Stimulated activated CD4-positive, alpha-beta T cell treated with anti-CD3 and anti-CD28 coated beads, TNF-alpha, amount 100 ng/mL, for 4 hours (primary cell): ENCODE measurements around the gene TOR1AIP1.
"Not testable (repeated sequence)": the region's sequence is repeated elsewhere in the genome, so short reads cannot be mapped to it uniquely, and the experiment has no call there.

Experiments
- DNase-seq, 3 experiments: peaks; one replicate each; pipeline ENCODE4 v3.0.0-alpha.2; 2020; ENCODE audit warnings: low read depth in 3 of 3

TOR1AIP1 gene, protein sequence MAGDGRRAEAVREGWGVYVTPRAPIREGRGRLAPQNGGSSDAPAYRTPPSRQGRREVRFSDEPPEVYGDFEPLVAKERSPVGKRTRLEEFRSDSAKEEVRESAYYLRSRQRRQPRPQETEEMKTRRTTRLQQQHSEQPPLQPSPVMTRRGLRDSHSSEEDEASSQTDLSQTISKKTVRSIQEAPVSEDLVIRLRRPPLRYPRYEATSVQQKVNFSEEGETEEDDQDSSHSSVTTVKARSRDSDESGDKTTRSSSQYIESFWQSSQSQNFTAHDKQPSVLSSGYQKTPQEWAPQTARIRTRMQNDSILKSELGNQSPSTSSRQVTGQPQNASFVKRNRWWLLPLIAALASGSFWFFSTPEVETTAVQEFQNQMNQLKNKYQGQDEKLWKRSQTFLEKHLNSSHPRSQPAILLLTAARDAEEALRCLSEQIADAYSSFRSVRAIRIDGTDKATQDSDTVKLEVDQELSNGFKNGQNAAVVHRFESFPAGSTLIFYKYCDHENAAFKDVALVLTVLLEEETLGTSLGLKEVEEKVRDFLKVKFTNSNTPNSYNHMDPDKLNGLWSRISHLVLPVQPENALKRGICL

DNA sequence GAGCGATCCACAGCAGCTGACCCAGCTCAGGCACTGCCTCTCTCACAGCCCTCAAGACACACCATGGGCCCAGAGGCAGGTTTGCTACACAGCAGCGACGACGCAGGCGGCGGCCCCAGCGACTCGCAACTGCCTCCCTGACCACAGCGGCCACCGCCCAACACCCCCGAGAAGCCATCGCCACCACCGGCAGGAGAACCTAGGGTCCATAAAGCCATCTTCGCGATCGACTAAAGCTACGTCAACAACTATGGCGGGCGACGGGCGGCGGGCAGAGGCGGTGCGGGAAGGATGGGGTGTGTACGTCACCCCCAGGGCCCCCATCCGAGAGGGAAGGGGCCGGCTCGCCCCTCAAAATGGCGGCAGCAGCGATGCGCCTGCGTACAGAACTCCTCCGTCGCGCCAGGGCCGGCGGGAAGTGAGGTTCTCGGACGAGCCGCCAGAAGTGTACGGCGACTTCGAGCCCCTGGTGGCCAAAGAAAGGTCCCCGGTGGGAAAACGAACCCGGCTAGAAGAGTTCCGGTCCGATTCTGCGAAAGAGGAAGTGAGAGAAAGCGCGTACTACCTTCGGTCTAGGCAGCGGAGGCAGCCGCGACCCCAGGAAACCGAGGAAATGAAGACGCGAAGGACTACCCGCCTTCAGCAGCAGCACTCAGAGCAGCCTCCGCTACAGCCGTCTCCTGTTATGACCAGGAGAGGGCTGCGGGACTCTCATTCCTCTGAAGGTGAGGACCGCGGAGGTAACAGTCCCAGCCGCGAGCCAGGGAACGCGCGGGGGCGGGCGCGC is at the start of gene TOR1AIP1:
TOR1AIP1 (plus strand) TSS at position 33 of the 787 bp plus-strand sequence; CDS start at position 251, 218 bp downstream.
- peak; percentile 88 to 95 (median 94) for DNase-seq

DNA sequence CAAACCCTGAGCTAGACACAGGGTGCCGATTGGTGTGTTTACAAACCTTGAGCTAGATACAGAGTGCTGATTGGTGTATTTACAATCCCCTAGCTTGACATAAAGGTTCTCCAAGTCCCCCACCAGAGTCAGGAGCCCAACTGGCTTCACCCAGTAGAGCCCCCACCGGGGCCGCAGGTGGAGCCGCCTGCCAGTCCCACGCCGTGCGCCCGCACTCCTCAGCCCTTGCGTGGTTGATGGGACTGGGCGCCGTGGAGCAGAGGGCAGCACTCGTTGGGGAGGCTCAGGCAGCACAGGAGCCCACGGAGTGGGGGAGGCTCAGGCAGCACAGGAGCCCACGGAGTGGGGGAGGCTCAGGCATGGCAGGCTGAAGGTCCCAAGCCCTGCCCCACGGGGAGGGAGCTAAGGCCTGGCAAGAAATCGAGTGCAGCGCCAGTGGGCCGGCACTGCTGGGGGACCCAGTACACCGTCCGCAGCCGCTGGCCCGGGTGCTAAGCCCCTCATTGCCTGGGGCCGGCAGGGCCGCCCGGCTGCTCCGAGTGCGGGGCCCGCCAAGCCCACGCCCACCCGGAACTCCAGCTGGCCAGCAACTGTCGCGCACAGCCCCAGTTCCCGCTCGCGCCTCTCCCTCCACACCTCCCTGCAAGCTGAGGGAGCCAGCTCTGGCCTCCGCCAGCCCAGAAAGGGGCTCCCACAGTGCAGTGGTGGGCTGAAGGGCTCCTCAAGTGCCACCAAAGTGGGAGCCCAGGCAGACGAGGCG is 45.2 kb upstream of the TOR1AIP1 start:
- not testable (repeated sequence) for DNase-seq

DNA sequence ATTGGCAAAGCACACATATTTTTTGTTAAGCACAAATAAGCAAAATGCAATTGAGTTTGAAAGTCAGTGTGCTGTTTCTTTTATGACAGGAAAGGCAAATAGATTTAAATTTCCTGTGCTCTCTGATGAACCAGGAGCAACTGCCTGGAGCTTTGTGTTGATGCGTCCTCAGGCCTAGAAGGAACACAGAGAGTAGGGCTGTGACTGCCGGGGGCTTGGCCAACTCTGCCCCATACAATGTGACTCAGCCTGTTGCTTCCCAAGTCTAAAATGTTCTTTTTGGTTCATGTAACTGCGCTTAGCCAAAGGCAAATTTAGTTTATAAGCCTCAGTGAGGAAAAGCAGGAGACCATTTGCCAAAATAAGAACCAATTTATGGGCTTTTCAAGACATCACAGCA is 42.0 kb upstream of the TOR1AIP1 start:
- DNase-seq: no peak

DNA sequence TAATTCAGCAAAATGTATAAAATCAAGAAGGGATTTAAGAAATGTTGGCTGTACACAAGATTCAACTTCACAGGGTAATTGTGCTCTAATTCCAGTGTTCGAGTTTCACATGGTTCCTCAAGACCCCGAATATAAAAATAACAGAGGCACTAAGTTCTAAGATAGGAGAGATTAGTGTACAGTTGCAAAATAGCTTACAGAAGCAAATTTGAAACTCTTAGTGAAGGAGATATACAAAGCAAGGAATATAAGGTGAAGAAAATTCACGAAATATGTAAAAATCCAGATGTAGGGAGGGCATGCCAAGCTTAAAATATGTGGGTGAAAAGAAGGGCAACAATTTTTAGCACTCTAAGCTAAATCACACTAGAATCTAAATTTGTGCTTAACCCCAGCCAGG is 33.9 kb upstream of the TOR1AIP1 start:
- no peak for DNase-seq

DNA sequence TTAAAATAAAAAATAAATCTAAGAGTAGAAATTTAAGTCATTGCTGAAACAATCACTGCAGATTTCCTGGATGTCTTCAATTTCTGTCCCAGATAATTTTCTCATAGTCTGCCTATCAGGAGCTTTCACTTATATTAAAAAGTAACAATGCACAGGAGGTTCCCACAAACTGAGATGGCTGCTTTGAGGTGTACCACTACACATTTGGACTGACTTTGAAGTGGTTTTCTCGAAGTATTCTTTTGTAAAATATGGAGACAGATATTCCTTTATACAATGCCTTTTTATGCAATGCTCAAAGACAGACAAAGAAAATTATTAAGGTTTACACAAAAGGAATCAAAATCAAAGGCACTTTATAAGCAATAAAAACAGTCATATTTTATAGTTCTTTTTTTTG is 29.0 kb upstream of the TOR1AIP1 start:
- no peak for DNase-seq

DNA sequence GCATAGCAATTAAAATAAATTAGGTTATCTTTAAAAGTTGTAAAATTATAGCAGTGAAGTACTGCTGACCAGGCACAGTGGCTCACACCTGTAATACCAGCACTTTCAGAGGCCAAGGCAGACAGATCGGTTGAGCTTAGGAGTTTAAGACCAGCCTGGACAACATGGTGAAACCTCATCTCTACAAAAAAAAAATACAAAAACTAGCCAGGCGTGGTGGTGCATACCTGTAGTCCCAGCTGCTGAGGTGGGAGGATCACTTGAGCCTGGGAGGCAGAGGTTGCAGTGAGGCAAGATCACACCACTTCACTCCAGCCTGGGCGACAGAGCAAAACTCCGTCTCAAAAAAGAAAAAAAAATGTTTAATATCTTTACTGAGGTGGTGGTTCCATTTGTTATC is 26.3 kb upstream of the TOR1AIP1 start:
- not testable (repeated sequence) for DNase-seq

DNA sequence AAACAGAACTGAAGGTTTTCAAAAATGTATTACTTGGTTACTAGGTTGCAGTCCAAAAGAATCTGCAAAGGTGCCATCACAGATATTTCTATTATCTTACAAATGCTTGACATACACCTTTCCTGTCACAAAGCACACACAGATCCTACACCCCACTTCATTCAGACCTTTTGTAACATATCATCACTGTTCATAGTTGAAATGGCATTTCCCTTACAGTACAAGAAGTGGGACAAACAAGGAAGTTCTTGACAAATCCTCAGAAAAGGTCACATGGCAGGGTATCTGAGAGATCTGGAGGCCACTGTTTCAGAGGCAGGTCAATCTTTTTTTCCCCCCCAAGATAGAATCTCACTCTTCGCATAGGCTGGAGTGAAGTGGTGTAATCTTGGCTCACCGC is 25.8 kb upstream of the TOR1AIP1 start:
- no peak for DNase-seq

DNA sequence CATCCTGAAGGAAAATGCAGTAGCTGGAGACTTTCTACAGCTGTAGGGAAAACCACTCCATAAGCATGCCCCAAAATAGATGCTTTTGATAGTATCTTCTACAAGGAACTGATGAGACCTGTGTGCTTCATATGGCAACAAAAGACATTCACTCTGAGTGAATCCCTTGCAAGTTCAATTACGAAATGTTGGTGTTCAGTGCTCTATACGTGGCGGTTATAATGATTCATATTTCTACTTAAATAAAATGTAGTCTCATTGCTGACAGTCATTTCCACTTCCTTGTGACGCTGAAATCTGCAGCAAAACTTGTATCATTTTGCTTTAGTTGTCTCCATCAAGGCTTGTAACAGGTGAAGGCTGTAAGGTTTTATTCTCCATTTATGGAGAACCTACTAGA is 25.1 kb upstream of the TOR1AIP1 start:
- no peak for DNase-seq

DNA sequence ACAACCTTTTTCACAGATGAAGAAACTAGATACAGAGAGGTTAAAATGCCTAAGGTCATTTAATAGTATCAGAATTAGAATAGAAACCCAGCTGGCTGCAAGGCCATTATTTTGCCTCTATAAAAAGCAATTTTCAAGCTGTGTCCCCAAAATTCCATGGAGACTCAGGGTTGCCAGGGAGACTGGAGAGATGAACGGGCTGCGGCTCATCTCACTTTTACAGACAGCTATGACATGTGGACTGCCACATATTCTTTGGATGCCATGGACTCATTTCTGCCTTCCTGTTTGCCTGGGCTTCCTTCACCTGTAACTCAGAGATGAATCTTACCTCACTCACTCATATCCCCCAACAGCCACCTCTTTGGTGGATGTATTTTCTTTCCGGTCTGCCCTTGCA is 21.4 kb upstream of the TOR1AIP1 start:
- DNase-seq: no peak

DNA sequence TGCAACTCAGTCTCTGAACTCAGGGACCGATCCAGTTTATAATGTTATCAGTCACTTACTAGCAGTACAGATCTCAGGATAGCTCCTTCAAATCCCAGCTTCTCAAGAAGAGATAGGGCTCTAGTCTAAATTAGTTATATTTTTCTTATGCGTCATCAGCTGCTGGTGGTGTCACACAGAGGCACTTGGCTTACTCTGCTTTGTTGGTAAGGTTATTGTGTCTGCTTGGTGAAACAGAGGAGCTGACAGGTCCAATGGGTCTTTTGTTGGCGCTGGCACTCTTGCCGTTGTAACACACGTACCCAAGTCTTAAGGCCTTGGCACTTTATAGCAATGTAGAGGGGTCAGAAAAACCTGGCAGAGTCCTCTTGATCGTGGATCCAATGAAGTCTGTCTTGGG is 16.7 kb upstream of the TOR1AIP1 start:
- DNase-seq: no peak

DNA sequence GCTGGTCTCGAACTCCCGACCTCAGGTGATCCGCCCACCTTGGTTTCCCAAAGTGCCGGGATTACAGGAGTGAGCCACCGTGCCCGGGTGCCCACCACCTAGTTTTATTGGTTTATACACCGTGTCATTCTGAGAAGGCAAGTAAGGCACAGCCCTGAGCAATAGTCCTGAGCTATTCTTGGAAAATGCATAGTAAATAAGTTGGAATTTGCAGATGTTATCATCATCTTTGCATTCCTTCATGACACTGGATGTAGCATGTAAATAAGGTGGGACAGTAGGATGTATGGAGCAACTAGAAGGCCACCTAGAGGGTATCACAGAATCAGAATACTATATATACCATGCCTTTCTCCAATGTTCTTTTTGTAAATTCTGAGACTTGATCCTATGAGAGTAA is 15.5 kb upstream of the TOR1AIP1 start:
- no peak for DNase-seq

DNA sequence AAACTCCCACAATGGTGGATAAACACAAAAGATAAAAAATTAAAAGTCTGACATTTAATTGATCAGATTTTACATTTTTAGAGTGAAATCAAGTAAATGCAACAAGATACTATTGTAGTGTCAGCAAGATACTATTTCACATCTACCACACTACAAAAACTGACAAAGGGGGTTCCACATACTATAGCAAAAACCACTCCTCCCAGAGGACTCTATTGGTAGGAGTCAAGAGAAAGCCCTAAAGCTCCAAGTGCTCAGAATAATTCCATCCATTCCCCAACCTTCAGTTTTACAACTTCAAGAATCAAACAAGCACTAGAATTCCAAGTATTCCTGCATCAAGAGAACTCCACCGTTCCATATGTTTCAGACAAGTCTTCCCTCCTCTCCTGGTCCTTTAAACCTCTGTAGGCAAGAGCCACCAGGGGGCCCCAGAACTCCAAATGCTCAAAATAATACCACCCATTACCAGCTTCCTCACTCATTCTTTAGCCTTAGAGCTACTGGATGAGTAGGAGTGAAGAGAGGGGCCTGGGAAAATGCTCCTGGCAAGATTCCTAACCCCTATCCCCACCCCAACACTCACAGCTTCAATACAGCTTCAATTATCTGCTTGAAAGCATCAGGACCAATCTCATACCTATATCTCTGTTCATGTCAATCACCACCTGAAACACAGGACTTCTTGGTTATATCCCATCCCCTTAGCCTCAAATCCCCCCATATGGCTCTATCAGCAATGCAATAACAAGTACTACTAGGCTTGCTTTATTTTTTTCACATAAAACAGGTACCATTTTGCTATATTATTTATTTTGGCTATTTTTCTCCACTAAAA is 14.4 kb upstream of the TOR1AIP1 start:
- no peak for DNase-seq

DNA sequence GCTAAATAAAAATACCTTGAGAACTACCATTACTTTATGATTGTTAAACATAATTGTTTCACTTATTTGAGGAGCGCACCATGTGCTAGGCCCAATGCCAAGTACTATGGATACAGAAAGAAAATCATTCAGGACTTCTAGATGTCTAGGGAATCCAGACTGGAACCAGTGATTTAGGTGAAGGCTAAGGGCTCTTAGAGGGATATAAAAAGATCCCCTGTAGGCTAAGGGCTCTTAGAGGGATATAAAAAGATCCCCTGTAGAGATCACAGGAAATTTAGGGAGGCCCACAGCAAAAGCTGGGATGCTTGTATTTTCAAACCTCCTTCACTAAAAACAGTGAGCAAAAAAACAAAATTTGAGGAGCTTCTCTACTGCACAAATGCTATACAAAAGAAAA is 11.2 kb upstream of the TOR1AIP1 start:
- DNase-seq: no peak

DNA sequence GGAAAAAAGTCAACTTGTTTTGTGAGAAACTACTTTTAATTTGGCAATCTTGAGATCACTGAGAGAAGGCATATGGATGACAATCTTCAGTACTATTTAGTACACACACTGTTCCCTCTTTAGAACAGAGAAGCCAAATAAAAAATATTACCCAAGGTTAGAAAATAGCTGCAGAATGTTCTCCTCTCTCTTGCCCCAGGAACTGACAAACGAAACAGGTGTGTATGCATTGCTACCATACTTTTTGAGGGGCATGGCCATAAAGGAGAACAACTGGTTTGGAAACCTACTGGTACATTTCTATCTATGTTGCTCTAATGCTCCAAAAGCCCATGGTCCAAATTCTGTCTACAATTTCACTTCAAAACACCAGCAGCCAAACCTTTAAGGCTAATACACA is 10.1 kb upstream of the TOR1AIP1 start:
- DNase-seq: no peak

DNA sequence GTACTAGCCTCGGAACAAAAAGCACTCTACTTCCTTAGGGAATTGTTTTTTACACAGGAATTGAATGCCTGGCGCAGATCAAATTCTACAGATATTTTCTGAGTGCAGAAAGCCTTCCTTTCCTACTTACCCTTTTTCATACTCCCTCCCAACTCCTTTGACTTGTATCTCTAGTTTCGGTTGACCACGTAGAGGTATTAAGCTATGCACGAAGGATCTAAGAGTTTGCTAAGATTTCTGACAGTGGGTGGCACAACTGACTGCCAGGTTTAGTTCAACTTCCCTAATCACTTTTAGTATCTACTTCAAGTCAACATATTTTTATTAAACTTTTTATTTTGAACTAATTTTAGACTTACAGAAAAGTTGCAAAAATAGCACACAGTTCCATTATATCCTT is 9.5 kb upstream of the TOR1AIP1 start:
- no peak for DNase-seq

DNA sequence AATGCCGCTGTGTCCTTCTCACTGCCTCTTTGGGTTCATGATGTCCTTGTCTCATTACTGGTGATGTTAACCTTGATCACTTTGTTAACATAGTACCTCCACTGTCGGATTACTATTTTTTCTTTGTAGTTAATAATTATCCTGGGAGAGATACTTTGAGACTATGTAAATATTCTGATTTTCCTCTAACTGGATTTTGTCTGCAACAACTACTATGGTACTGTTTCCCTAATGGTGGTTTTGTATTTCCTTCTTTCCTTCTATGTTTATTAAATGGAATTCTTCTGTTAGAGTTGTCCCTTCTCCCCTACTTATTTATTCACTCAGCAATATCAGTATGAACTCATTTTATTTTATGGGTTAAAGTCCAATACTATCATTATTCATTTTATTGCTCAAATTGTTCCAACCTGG is 8.6 kb upstream of the TOR1AIP1 start:
- DNase-seq: no peak

DNA sequence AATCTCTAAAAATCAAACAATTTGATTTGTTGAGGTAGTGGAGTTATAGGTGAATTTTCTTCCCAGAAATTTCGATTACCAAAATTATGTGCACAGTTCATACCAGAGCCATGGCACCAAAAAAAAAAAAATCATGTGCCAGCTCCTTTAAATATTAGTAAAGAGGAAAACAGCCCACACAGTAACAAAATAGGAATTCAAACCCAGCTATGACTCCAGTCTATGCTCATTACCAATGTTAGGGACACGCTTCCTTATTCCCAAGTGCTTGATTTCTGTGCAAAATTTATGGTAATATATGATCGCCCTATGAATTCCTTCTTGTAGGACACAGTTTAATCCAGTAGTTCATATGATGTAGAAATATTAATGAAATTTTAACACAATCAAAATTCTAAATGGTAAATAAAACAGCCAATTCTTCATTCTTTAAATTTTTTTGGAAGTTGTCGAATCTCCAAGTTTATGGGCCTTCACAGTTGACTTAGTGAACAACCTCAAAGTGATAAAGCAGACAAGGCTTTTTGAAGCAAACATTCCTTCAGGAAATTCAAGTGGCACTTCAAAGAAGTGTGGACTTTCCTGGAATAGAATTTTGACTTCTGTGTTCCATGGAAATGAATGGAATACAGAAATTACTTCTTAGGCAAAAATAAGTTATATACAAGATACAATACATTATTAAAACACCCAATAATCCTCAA is 6.3 kb upstream of the TOR1AIP1 start:
- DNase-seq: no peak

DNA sequence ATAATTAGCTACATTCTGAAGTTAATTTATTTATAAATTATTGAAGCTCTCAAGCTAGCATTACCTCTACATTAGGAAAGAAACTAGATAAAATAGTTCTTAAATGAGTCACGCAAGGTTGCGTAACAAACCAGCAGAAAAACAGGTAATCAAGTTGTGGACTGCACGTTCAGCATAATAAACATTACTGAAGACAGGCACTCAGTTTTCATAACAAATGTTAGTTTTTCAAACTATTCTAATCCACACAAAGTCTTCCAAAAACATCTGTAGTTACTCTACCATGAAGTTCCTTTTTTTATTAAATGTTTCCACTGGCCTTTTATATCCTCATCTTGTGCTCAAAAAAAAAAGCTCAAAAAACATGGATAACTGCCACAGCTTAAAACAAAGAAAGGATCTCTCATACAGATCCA is 5.8 kb upstream of the TOR1AIP1 start:
- DNase-seq: no peak

DNA sequence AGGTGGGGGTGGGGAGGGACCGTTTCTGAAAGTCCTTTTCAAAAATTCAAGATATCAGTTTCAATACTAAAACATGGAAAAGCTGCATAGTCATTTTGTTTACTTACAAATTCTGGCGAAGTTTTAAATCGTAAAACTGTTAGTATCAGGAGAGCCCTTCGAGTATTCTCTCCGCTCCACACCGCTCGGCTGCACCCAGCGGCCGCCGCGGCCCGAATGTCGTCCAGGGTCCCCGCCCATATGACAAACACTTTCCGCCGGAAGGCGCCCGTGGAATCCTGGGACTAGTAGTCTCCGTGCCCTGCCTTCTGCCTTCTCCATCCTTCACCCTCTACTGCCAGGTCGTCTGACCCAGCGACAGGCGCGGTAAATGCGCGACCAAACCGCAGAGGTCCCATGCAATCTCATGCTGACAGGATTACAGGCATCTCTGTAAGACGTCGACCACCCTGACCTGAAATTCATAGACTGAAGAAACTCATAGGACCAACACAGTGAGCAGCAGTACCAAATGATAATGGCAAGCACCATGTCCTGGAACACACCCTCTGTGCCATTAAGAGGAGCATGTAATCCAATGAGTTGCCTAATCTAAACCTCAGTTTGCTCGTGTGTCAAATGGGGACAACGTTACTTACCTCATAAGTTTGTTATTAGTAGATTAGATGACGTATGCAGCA is 4.4 kb upstream of the TOR1AIP1 start, which contains the start of gene TOR1AIP2:
TOR1AIP2 (minus strand) TSS at position 218 of the 680 bp plus-strand sequence. CDS start 25,138 bp downstream, outside the sequence.
- peak; percentile 71 to 80 (median 74) for DNase-seq

DNA sequence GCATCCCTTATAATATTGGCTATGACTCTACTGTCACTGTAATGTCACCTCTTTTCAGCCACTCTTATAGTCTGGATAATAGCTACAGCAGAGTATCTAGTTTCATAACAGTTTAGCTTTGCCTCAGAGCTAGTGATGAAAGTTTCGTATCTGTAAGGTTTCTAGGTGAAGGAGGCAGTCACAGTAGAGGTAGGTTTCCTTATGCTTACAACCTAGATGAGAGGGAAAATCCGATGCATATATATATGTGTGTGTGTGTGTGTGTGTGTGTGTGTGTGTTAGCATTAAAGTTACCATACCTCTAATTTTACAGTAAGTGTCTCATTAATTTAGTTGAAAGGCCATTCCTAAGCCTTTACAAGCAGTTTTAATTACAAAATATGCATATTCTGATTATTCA is 2.3 kb upstream of the TOR1AIP1 start:
- DNase-seq: no peak
